GM21619 (cell line): ENCODE measurements around the gene ZFAND3.

ENCODE experiments used
- ATAC-seq: cut with Tn5 transposase; IDR thresholded peaks from one replicate; pipeline ENCODE4 v1.9.1; 2021; ENCODE audit not compliant: unreplicated experiment

Gene ZFAND3

DNA sequence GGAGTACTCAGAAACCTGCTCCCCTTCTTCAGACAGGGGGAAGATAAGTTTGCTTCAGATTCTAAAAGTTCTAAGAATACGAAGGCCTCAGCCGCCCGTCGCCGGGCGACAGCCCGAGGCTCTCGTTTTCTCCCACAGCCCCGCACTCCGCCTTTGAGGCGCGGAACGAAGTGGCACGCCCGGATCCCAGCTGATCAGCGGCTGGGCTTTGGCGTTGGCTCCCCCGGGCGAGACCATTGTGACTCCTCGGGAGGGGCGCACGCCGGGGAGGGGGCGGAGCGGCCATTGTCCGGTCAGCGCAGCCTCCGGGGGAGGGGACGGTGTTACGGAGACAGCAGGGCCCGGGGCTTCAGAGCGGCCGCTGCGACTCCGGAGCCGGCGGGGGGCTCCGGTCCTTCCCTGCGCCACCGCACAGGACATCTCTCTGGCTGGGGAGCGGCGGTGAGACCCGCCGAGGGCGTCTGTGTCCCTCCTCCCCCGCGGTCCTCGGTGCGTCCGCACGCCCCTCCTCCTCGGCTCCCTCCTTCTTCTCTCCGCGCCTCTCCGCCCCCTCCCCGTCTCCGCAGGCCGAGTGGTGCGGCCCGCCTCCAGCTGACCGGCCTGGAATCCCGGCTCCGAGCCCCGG lies at the start of gene ZFAND3:
ZFAND3 (plus strand) TSS at position 551 of the 625 bp plus-strand sequence. CDS start 219 bp downstream, outside the sequence.
- peak; percentile 74 for ATAC-seq

GRCh38 chr6:37774028-37774680 lies 45.4 kb upstream of the ZFAND3 start:
- ATAC-seq = no peak

GRCh38 chr6:37776566-37776965 lies 43.0 kb upstream of the ZFAND3 start:
- ATAC-seq = no peak

GRCh38 chr6:37777272-37777834 lies 42.2 kb upstream of the ZFAND3 start:
- no peak for ATAC-seq

DNA sequence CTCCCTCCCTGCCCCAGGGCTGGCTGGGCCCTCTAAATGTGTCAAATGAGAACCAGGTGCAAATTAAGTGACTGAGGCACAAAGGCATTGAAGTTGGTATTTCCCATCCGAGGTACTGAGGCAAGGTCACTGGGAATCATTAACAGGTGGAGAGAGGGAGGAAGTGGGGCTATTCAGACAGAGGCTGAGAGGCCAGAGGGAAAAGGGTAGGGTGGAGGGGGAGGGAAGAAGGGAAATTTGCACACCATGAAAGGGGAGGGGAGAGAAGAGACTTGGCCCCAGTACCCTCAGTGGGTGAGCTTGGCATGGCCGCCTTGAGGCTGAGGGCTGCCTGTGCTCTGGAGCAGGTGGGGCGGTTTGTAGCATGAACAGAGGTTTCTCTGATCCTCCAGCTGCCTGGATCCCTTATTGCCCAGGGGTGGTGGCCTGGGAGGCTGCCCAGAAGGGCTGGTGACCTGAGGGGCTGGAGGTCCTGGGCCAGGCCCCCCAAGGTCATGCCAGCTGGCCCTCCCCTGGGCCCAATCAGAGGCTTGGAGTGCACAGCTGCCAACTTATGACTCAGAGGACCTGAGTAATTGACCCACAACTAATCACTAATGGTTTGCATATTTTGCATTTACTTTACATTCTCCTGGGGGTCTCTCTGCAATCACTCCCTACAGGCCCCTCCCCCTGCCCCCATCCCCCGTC lies 40.3 kb upstream of the ZFAND3 start:
- ATAC-seq = no peak

DNA sequence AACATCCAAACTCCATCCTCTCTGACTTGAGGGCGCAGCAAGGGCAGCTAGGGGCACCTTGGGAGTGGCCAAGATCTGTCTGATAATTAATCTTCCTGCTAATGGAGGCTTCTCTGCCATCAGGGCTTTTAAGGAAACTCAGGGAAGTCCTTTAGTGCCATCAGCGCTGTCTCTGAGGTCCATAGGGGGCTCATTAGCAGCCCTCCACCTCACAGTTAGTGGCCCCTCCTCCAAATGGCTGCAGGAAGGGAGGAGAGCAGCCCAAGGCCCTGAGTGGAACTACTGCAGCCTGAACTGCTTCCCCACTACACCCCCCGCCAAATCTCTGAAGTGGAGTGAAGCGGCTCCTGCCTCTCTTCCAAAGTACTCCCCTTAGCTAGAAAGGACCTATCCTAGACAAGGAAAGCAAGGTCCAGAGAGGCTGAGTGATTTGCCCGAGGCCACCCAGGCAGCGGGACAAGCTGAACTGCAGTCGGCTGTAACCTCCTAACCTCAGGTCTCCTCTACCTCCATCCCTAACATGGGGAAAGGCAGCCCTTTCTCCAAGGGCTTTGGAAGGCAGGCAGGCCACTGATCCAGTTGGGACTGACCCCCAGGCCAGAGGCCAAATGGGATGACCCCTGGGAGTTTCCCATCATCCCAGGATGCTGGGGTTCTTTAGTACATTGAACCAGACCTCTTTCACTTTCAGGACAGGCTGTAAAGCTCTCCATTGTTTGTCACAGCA lies 39.5 kb upstream of the ZFAND3 start:
- ATAC-seq = no peak

DNA sequence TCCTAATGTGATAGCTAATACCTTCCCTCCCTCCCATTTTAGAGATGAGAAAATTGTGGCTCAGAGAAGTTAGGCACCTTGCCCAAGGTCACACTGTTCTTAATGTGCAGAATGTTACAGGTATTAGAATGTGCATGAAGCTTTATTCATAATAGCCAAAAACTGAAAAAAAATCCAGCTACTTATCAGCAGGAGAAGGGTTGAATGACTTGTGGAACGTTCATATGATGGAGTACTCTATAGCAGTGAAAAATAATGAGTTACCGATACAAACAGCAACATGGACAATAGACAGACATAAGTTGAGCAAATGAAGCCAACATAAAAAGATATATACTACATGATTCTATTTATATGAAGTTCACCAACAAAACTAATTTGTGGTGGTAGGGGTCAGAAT lies 37.7 kb upstream of the ZFAND3 start:
- ATAC-seq = no peak

- ATAC-seq = no peak
Measured at GRCh38 chr6:37783025-37783855, 36.3 kb upstream of the ZFAND3 start.

DNA sequence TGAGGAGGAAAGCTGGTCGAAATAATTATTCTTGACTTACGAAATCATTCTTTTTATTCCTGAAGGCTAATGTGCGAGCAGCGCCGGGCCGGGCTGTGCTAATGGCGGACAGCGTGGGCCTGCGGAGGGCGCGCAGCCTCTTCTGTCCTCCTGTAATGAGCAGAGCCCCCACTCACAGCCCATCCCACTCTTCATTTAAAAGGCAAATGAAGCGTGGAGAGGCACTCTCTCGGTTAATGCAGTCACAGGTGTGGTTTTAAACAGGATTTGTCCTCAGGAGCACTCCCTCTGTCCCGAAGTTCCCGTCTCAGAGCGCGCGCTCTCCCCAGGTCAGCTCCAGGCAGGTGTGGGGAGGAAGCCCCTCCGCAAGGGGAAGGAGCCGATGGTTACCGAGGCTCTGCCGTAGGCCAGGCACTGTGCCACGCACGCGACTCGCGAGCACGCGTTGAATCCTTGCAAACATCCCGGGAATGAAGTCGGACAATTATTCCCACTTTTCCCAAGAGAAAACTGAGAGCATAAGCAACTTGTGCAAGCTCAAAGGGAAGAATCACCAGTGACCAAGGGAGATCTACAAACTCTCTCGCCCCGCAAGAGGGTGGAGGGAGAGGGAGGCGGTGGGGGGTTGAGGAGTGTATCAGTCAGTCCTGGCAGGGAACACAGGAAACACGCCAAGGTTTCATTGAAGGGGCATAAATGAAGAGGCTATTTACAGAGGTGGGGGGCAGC lies 35.5 kb upstream of the ZFAND3 start:
- ATAC-seq = no peak

- ATAC-seq = no peak
Measured at GRCh38 chr6:37784585-37784967, 35.0 kb upstream of the ZFAND3 start.

- no peak for ATAC-seq
Measured at GRCh38 chr6:37785002-37785662, 34.4 kb upstream of the ZFAND3 start.

DNA sequence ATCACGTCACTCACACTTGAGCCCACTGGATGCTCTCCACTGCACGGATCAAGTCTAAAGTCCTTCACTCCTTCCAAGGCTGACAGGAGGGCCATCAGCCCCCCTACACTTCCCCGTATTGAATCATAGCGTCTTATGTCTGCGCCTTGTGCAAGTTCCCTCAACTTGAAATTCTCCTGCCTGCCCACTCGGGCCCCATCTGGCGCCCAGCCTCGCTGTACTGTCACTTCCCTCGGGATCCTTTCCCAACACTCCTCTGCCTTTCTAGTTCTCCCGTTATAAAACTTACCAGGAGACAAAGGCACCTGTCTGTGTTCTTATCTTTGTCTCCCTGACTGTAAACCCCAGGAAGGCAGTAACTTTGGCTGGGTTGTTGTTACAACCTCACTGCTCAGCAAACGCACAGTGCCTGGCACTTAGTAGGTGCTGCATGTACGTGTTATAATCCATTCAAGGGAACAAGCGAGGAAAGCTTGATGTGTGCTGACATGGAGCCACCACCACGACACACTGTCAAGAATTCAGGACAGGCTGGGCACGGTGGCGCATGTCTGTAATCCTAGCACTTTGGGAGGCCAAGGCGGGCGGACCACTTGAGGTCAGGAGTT lies 33.8 kb upstream of the ZFAND3 start:
- ATAC-seq = no peak

GRCh38 chr6:37787216-37787615 lies 32.3 kb upstream of the ZFAND3 start:
- ATAC-seq = no peak

GRCh38 chr6:37788259-37788658 lies 31.3 kb upstream of the ZFAND3 start:
- no peak for ATAC-seq

DNA sequence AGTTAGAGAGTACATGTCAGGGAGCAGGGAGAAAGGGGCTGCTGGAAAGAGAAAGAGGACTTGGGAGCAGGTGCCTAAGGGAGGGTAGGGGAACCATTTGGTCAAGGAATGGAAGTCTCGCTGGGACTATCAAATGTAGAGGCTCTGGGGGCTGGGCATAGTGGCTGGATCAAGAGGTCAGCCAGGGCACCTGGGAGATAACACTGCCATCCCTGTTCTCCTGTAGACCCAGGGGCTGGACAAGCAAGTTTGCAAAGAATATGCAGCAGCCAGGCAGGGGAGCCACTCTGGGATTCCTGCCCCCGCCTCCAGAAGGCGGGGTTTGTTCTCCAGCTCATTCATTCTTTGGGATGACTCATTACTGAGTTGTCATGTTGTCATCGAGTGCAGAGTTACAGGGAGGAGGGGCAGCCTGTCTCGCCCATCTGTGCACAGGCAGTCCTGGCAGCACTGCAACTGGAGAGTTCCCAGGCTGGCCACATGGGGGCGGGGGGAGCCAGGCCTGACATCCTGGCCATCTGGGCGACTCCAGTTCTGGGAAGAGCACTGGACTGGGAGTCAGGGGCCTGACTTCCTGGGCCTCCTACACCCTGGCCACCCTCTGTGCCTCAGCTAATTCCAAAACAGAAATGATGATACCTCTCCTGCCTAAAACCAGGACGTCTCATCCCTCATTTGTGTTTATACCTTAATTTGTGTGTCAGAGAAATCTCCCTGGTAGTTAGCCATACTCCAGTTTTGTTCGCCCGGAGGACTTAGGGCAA lies 28.2 kb upstream of the ZFAND3 start:
- peak; percentile 97 for ATAC-seq

DNA sequence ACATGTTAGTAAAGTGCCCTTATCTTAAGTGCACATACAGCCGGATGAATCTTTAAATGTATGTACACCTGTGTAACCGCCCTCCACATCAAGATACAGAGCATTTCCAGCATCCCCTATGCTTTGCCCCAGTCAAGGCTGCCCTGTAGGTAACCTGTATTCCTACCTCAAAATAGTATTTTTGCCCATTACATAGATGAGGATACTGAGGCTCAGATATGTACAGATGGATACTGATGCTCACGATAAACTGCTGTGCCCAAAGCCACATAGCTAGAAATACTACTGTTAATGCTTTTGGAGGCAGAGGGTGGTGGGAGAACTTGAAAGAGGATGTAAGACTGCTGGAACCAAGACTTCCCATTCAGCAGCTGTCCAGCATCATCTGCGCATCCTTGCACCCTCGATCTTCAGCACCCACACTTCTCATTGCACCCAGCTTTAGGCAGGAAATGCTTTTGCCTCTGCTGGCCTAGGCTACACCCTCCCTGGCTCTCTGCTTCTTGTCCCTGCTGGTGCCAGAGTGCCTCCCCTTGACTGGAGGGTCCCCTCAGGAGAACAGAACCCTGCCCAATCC lies 27.0 kb upstream of the ZFAND3 start:
- no peak for ATAC-seq

- no peak for ATAC-seq
Measured at GRCh38 chr6:37793067-37793466, 26.5 kb upstream of the ZFAND3 start.

DNA sequence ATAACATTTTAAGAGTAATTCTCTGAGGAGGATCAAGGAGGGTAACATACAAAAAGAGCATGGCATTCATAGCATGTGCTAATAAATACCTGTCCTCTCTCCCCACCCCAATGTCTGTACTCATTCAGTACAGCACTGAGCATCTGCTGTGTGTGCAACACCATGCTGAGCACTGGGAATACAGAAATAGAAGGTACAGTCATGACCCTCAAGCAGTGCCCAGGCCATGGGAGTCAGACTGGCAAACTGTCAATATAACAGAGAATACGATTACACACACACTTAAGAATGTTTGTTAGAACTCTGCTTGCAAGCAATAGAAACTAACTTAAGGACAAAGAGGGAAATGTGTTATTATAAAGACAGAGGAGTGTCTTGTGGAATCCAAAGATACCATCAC lies 24.7 kb upstream of the ZFAND3 start:
- ATAC-seq = no peak
